Fibroblast of mammary gland (primary cell): ENCODE measurements around the gene XRCC5.

Source experiments
- DNase-seq: peaks from one replicate; pipeline ENCODE4 v3.0.0-alpha.2; 2010; ENCODE audit warnings: low read depth
- H3K4me3 ChIP-seq: 2 replicates; pipeline ENCODE4 v1.5.1; 2011; ENCODE audit warnings: low read depth, mild to moderate bottlenecking, low read length, moderate library complexity; ENCODE audit not compliant: control insufficient read depth
- TF ChIP-seq, protein P1 (sequence below): conservative IDR thresholded peaks from 2 replicates; pipeline ENCODE4 v1.5.1; 2011; ENCODE audit warnings: low read depth, low read length, inconsistent platforms; ENCODE audit not compliant: control insufficient read depth, insufficient read depth

Gene XRCC5

DNA sequence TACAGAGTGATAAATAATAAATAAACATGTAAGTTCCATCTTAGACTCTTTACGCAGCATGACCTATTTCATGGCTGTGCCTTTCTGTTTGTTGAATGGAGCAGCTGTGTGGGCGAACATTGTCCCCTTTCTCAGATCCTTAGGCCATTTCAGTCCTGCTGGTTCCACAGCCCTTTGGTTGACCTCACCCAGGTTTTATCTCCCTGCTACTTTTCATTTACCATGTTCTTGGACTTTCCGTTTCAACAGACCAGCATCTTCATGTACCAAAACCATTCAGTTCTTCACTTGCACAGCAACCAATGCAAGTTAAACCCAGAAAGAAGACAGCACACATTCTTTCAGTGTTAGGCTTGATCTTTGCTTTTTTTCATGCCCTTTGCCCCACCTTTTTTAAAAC is 83.8 kb downstream of the XRCC5 start:
- no peak overlapping the region for H3K4me3 ChIP-seq
- DNase-seq = no peak
- TF ChIP-seq, protein P1, sequence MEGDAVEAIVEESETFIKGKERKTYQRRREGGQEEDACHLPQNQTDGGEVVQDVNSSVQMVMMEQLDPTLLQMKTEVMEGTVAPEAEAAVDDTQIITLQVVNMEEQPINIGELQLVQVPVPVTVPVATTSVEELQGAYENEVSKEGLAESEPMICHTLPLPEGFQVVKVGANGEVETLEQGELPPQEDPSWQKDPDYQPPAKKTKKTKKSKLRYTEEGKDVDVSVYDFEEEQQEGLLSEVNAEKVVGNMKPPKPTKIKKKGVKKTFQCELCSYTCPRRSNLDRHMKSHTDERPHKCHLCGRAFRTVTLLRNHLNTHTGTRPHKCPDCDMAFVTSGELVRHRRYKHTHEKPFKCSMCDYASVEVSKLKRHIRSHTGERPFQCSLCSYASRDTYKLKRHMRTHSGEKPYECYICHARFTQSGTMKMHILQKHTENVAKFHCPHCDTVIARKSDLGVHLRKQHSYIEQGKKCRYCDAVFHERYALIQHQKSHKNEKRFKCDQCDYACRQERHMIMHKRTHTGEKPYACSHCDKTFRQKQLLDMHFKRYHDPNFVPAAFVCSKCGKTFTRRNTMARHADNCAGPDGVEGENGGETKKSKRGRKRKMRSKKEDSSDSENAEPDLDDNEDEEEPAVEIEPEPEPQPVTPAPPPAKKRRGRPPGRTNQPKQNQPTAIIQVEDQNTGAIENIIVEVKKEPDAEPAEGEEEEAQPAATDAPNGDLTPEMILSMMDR = no peak

- no peak overlapping the region for H3K4me3 ChIP-seq
- DNase-seq = no peak
- TF ChIP-seq, protein P1 = no peak
Measured at GRCh38 chr2:216194013-216194412, 84.9 kb downstream of the XRCC5 start.

- no peak for DNase-seq
- no peak overlapping the region for H3K4me3 ChIP-seq
- TF ChIP-seq, protein P1 = no peak
Measured at GRCh38 chr2:216194561-216194960, 85.4 kb downstream of the XRCC5 start.

- TF ChIP-seq, protein P1 = no peak
- peak; percentile 94 for DNase-seq
- H3K4me3 ChIP-seq = no peak overlapping the region
Measured at GRCh38 chr2:216195565-216196029, 86.4 kb downstream of the XRCC5 start.

DNA sequence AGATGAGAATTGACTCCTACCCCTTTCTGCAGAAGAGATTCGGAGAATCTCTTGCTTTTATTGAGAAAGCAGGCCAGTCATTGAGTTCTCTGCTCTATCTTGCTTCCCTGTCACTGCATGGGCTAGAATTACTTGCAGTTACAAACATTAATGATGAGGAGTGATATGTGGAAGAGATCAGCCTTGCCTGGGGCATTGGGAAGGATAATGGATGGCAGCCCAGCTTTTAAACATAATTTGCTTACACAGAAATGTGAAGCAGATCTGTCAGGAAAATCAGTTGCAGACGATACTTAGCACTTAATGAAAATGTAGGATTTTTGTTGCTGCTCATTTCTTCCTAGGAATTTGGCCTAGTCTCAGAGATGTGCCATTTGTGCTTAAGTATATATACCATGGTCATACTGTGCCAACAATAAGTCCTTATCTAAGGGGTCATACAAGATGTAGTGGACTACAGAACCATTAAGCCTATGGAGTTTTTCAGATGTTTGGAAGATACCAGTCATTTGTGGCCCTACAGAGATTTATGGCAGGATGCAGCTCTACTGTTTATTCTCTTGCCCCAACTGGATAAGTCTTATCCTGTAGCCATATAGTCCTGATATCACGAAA is 92.7 kb downstream of the XRCC5 start:
- TF ChIP-seq, protein P1 = no peak
- H3K4me3 ChIP-seq = no peak overlapping the region
- no peak for DNase-seq

DNA sequence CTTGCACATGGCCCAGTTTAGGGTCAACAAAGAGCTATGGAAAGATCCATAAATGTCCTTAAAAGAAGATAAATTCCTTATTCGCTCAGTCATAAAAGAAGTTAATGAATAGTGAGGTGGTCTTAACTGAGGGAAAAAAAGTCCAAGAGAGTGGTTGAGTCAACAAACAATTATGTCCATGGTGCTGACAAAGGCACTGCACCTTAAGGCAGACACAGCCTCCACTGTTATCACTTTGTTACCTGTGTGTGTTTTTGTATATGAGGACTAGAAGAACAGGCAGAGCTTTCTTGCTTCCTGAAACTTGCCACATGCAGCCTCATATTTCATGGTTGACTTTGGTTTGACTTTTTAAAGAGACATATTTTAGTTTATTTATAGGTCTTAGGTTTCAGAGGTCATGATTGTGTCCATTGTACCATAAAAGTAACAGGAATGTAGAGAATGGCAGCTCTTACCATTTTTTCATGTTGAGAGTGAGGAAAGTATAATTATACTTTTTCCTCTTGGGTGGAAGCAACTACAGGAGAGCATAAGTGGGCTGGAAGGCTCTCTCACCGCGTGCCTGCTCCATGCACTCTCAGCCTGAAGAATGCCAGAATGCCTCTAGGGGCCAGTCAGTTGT is 93.6 kb downstream of the XRCC5 start:
- no peak for DNase-seq
- TF ChIP-seq, protein P1 = no peak
- H3K4me3 ChIP-seq = no peak overlapping the region
